MM.1S (cell line): ENCODE measurements around the gene S100A7A.
"Not testable (repeated sequence)": the region's sequence is repeated elsewhere in the genome, so short reads cannot be mapped to it uniquely, and the experiment has no call there.

Experiments used
- DNase-seq: peaks from one replicate; pipeline ENCODE4 v3.0.0-alpha.2; 2015
- H2AFZ ChIP-seq: fragments of 300-600 bp; sonication (generic); 2 replicates; pipeline ENCODE4 v1.6.0; 2016; ENCODE audit warnings: antibody characterized with exemption, low read length
- H3F3A ChIP-seq: fragments of 300-600 bp; sonication (generic); 2 replicates; pipeline ENCODE4 v1.6.1; 2016; ENCODE audit warnings: mild to moderate bottlenecking, antibody characterized with exemption, low read length, moderate library complexity, mixed read lengths; ENCODE audit not compliant: insufficient read depth
- H3K27ac ChIP-seq: fragments of 300-600 bp; sonication (generic); 2 replicates; pipeline ENCODE4 v1.5.1; 2016; ENCODE audit warnings: mild to moderate bottlenecking, low read length
- H3K27me3 ChIP-seq: fragments of 300-600 bp; sonication (generic); replicated peaks from 2 replicates; pipeline ENCODE4 v1.6.0; 2016; ENCODE audit warnings: low read length; ENCODE audit not compliant: insufficient read depth
- H3K36me3 ChIP-seq: fragments of 300-600 bp; sonication (generic); replicated peaks from 2 replicates; pipeline ENCODE4 v1.6.1; 2016; ENCODE audit warnings: mild to moderate bottlenecking, low read length, mixed read lengths; ENCODE audit not compliant: insufficient read depth
- H3K4me1 ChIP-seq: fragments of 300-600 bp; sonication (generic); 2 replicates; pipeline ENCODE4 v1.6.1; 2016; ENCODE audit warnings: low read length, mixed read lengths
- H3K4me2 ChIP-seq: fragments of 300-600 bp; sonication (generic); 2 replicates; pipeline ENCODE4 v1.6.0; 2016; ENCODE audit warnings: low read depth, low read length
- H3K4me3 ChIP-seq: fragments of 300-600 bp; sonication (generic); 2 replicates; pipeline ENCODE4 v1.5.1; 2016; ENCODE audit warnings: low read length, mixed read lengths
- H3K79me2 ChIP-seq: fragments of 300-600 bp; sonication (generic); 2 replicates; pipeline ENCODE4 v1.6.1; 2016; ENCODE audit warnings: mixed run types, low read length, mixed read lengths
- H3K9ac ChIP-seq: fragments of 300-600 bp; sonication (generic); 2 replicates; pipeline ENCODE4 v1.6.1; 2016; ENCODE audit warnings: low read length, mixed read lengths
- H3K9me2 ChIP-seq: fragments of 300-600 bp; sonication (generic); replicated peaks from 2 replicates; pipeline ENCODE4 v1.6.1; 2016; ENCODE audit warnings: mild to moderate bottlenecking, low read length, mixed read lengths; ENCODE audit not compliant: insufficient read depth
- H3K9me3 ChIP-seq: fragments of 300-600 bp; sonication (generic); replicated peaks from 2 replicates; pipeline ENCODE4 v1.6.1; 2016; ENCODE audit warnings: mild to moderate bottlenecking, low read length, mixed read lengths; ENCODE audit not compliant: insufficient read depth
- H4K20me1 ChIP-seq: fragments of 300-600 bp; sonication (generic); 2 replicates; pipeline ENCODE4 v1.6.1; 2016; ENCODE audit warnings: mild to moderate bottlenecking, low read length, moderate library complexity, mixed read lengths; ENCODE audit not compliant: insufficient read depth
- CTCF ChIP-seq: fragments of 300-600 bp; sonication (generic); IDR thresholded peaks from 2 replicates; pipeline ENCODE4 v1.5.1; 2016; ENCODE audit warnings: antibody characterized with exemption, low read length, mixed read lengths
- EZH2 ChIP-seq: fragments of 300-600 bp; sonication (generic); optimal IDR thresholded peaks from 2 replicates; pipeline ENCODE3; 2017; ENCODE audit warnings: low read depth, mild to moderate bottlenecking, antibody characterized with exemption, low read length, mixed read lengths
- EZH2phosphoT487 ChIP-seq: fragments of 300-600 bp; sonication (generic); IDR thresholded peaks from 2 replicates; pipeline ENCODE4 v1.6.1; 2018; ENCODE audit warnings: antibody characterized with exemption, low read length

Gene S100A7A

DNA sequence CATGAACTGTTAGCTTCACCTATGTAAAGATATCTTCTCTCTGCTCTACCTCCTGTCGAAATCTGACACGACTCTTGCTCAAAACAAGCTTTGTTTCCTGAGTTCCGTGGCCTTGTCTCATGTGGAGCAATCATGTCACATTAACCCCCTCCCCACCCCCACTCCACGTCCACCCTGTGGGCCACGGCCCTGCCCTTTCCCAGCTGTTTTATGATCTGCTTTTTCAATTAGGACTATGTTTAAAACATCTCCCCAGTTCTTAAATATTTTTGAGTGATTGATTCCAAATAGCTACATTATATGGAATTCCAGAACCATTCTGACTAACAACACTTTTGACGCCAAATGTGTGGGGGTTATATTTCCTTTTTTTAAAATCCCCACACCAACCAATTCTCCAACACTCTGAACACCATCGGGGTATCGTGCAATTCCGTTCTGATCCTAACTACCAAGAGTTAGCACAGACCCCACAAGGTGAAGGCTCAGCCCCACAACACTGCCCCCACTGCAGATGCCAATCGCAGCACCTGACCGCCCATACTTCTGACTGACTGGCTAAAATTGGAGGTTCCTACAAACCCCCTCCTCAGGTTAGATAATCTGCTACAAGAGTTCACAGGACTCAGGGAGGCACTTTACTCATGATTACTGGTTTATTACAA, 12.8 kb upstream of the S100A7A start:
- Histone ChIP-seq H3K4me3 (no peak overlapping the region), H3K9ac (no peak overlapping the region), H3K9me3 (no peaks in the 10 kb centered on the region), H3F3A (no peaks in the 10 kb centered on the region), H3K79me2 (no peaks in the 10 kb centered on the region), H3K27ac (no peak overlapping the region), H2AFZ (no peak overlapping the region), H3K9me2 (no peaks in the 10 kb centered on the region), H3K4me2 (no peak overlapping the region), H3K4me1 (no peaks in the 10 kb centered on the region), H3K27me3 (no peaks in the 10 kb centered on the region), H4K20me1 (no peaks in the 10 kb centered on the region), H3K36me3 (no peaks in the 10 kb centered on the region)
- DNase-seq = no peak
- TF ChIP-seq EZH2phosphoT487 = no peak
- no peak for TF ChIP-seq EZH2
- no peak for TF ChIP-seq CTCF

DNA sequence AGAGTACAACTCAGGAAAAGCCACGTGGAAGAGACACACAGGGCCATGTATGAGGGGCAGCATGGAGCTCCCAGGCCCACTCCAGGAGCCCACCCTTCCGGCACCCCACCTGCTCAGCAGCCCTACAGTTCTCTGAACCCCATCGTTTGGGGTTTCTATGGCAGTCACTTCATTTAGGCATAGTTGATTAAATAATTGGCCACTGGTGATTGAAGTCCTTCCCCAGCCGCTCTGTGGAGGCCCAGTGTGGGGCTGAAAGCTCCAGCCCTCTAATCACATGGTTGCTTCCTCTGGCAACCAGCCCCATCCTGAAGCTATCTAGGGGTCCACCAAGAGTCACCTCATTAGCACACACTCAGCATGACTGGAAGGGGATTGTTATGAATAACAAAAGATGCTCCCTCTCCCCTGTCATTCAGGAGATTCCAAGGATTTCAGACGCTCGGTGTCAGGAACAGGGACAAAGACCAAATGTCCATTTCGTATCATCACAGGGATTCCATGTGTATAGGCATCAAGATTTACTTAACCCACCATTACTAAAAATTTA, 12.2 kb upstream of the S100A7A start:
- no peak overlapping the region for H2AFZ ChIP-seq
- H3K4me3 ChIP-seq = no peak overlapping the region
- H3K4me1 ChIP-seq = no peaks in the 10 kb centered on the region
- no peak for DNase-seq
- H3K4me2 ChIP-seq = no peak overlapping the region
- H3K9me2 ChIP-seq = no peaks in the 10 kb centered on the region
- no peaks in the 10 kb centered on the region for H4K20me1 ChIP-seq
- TF ChIP-seq EZH2phosphoT487 (no peak), CTCF (no peak), EZH2 (no peak)
- H3K79me2 ChIP-seq = no peaks in the 10 kb centered on the region
- no peaks in the 10 kb centered on the region for H3K27me3 ChIP-seq
- H3K9me3 ChIP-seq = no peaks in the 10 kb centered on the region
- no peak overlapping the region for H3K9ac ChIP-seq
- no peak overlapping the region for H3K27ac ChIP-seq
- no peaks in the 10 kb centered on the region for H3K36me3 ChIP-seq
- H3F3A ChIP-seq = no peaks in the 10 kb centered on the region

GRCh38 chr1:153404768-153405167, 11.6 kb upstream of the S100A7A start:
- H3K9ac ChIP-seq = no peak overlapping the region
- TF ChIP-seq EZH2 (no peak), EZH2phosphoT487 (no peak), CTCF (peak; percentile 67)
- H3K27ac ChIP-seq = no peak overlapping the region
- no peaks in the 10 kb centered on the region for H3K9me3 ChIP-seq
- no peaks in the 10 kb centered on the region for H3K9me2 ChIP-seq
- no peak overlapping the region for H3K4me3 ChIP-seq
- no peak overlapping the region for H2AFZ ChIP-seq
- no peaks in the 10 kb centered on the region for H4K20me1 ChIP-seq
- no peaks in the 10 kb centered on the region for H3K27me3 ChIP-seq
- DNase-seq = peak; percentile 49
- no peaks in the 10 kb centered on the region for H3K4me1 ChIP-seq
- no peak overlapping the region for H3K4me2 ChIP-seq
- no peaks in the 10 kb centered on the region for H3K36me3 ChIP-seq
- H3K79me2 ChIP-seq = no peaks in the 10 kb centered on the region
- H3F3A ChIP-seq = no peaks in the 10 kb centered on the region

DNA sequence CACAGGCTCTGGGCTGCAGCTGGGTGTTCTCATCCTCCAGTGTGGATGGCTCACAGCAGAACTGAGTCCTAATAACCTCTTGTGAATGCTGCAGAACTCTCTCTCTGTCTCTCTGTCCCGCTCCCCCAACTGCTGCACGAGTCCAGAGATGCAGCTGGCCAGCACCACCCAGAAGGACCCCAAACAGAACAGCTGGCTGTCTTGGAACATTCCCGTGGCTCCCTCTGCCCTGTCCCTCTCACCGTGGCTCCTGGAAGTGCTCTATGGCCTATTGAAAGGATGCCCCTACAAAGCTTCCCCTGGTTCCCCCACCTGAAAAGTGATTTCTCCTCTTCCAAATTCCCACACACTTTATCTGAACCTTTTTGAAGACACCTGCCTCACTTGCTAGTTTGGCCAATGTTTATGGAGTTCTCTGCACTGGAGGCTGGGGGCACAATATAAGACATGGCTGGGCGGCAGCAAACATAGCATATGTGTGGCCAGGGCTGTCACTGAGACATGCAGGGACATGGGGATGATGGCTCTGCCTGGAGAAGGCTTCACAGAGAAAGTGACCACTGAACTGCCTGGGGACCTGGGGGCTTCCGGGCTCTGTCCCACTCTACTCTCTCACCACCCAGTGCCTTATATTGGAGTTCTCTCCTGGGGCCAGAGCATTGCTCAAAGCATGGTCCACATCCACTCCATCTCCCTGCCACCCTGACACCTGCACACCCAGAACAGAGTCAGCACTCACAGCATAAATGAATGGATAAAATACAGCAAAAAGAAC, 10.3 kb upstream of the S100A7A start:
- H3F3A ChIP-seq, H4K20me1 ChIP-seq, H3K9me3 ChIP-seq, H3K36me3 ChIP-seq, H2AFZ ChIP-seq, H3K27me3 ChIP-seq, H3K4me1 ChIP-seq, H3K9me2 ChIP-seq, DNase-seq, H3K79me2 ChIP-seq, H3K9ac ChIP-seq, H3K27ac ChIP-seq, H3K4me3 ChIP-seq, H3K4me2 ChIP-seq: not testable (repeated sequence)

- not testable (repeated sequence) for H3K36me3 ChIP-seq, H3K9me3 ChIP-seq, H3F3A ChIP-seq, H3K27ac ChIP-seq, H3K27me3 ChIP-seq, H3K9ac ChIP-seq, H3K4me1 ChIP-seq, H4K20me1 ChIP-seq, H3K9me2 ChIP-seq, H3K4me3 ChIP-seq, H3K79me2 ChIP-seq
- Histone ChIP-seq H2AFZ (peak overlapping the region; percentile 51), H3K4me2 (peak overlapping the region; percentile 24; the same call in 1 of the 2 replicates)
- DNase-seq = peak; percentile 21
Measured at GRCh38 chr1:153407274-153407673, 9.0 kb upstream of the S100A7A start.
